GM12875 (cell line): ENCODE data around the gene DAAM1.

Experiments
- H3K4me3 ChIP-seq: one replicate; pipeline ENCODE4 v1.5.1; 2011; ENCODE audit warnings: low read depth, low read length, control low read depth
- TF ChIP-seq, protein P1 (sequence below): IDR thresholded peaks from 2 replicates; pipeline ENCODE4 v1.5.1; 2011; ENCODE audit warnings: low read depth, mild to moderate bottlenecking, control low read depth, inconsistent platforms, low read length, moderate library complexity, borderline replicate concordance; ENCODE audit not compliant: insufficient read depth

DAAM1 gene

DNA sequence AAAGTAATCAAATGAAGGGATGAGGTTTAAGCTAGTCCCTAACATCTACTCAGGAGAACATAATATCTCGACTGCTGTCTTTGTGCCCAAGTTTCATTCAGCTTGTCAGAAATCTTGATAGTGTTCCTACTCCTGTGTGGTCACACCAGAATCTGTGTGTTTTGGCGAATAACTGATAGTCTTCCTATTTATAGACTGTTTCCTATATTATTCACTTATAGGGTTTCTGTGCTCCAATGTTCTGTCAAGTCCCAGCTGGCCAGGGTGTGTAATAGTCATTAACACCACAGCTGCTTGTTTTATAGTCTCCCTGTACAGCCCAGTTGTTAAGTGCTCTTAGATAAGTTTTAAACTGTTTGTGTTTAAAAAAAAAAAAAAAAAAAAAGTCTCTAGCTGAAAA, 230.8 kb downstream of the DAAM1 start:
- TF ChIP-seq, protein P1, sequence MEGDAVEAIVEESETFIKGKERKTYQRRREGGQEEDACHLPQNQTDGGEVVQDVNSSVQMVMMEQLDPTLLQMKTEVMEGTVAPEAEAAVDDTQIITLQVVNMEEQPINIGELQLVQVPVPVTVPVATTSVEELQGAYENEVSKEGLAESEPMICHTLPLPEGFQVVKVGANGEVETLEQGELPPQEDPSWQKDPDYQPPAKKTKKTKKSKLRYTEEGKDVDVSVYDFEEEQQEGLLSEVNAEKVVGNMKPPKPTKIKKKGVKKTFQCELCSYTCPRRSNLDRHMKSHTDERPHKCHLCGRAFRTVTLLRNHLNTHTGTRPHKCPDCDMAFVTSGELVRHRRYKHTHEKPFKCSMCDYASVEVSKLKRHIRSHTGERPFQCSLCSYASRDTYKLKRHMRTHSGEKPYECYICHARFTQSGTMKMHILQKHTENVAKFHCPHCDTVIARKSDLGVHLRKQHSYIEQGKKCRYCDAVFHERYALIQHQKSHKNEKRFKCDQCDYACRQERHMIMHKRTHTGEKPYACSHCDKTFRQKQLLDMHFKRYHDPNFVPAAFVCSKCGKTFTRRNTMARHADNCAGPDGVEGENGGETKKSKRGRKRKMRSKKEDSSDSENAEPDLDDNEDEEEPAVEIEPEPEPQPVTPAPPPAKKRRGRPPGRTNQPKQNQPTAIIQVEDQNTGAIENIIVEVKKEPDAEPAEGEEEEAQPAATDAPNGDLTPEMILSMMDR, result no peak
- H3K4me3 ChIP-seq, result no peak overlapping the region
